Liver (tissue), 3 donors: ENCODE results near the gene C5.

Source experiments
- EGR1 ChIP-seq, 2 donors: IDR thresholded peaks; 2 replicates each; pipeline ENCODE4 v1.6.1; 2016 to 2018; ENCODE audit warnings: antibody characterized with exemption in 2 of 2, low read depth in 2 of 2
- NR2F2 ChIP-seq: IDR thresholded peaks from 2 replicates; pipeline ENCODE4 v1.6.1; 2016; ENCODE audit warnings: antibody characterized with exemption
- SP1 ChIP-seq: IDR thresholded peaks from 2 replicates; pipeline ENCODE4 v1.6.1; 2018; ENCODE audit warnings: antibody characterized with exemption, mild to moderate bottlenecking
- TF ChIP-seq, protein P1 (sequence below): fragments of 150-350 bp; IDR thresholded peaks from 2 replicates; pipeline ENCODE4 v1.5.1; 2017; ENCODE audit warnings: improper control_type of control experiment, low read depth, low read length; ENCODE audit not compliant: missing input control
- TF ChIP-seq, protein P2 (sequence below): IDR thresholded peaks from 2 replicates; pipeline ENCODE4 v1.6.1; 2016; ENCODE audit warnings: antibody characterized with exemption
- TF ChIP-seq, protein P3 (sequence below): IDR thresholded peaks from 2 replicates; pipeline ENCODE4 v1.6.1; 2016; ENCODE audit warnings: antibody characterized with exemption, mild to moderate bottlenecking
- donor health status: healthy.
- donor health status: healthy.

DNA sequence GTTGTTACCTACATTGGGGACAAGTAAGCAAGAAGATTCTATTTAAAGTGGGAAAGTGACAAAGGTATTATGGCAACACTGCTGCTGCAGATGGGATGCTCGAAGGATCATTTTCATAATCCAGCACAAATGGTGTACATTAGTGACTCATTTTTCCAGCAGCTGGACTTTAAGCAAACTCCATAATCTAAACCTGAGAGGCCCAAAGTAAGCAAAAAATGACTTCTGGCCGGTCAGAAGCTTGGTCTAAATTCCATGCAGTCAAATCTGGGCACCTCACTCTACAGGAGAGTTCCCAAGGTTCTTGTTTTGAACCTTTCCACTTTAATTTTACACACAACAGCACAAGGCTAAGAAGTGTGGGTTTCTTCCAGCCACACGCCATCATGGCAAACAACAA, 79.8 kb downstream of the C5 start:
- TF ChIP-seq, protein P1, sequence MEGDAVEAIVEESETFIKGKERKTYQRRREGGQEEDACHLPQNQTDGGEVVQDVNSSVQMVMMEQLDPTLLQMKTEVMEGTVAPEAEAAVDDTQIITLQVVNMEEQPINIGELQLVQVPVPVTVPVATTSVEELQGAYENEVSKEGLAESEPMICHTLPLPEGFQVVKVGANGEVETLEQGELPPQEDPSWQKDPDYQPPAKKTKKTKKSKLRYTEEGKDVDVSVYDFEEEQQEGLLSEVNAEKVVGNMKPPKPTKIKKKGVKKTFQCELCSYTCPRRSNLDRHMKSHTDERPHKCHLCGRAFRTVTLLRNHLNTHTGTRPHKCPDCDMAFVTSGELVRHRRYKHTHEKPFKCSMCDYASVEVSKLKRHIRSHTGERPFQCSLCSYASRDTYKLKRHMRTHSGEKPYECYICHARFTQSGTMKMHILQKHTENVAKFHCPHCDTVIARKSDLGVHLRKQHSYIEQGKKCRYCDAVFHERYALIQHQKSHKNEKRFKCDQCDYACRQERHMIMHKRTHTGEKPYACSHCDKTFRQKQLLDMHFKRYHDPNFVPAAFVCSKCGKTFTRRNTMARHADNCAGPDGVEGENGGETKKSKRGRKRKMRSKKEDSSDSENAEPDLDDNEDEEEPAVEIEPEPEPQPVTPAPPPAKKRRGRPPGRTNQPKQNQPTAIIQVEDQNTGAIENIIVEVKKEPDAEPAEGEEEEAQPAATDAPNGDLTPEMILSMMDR = no peak
- TF ChIP-seq, protein P2, sequence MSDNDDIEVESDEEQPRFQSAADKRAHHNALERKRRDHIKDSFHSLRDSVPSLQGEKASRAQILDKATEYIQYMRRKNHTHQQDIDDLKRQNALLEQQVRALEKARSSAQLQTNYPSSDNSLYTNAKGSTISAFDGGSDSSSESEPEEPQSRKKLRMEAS = no peak
- TF ChIP-seq NR2F2 = no peak
- TF ChIP-seq EGR1 (IDR thresholded peaks at IDR 0.05; ENCODE audit: low read depth in 2 of 2) = no peak
- TF ChIP-seq SP1 = no peak
- TF ChIP-seq, protein P3, sequence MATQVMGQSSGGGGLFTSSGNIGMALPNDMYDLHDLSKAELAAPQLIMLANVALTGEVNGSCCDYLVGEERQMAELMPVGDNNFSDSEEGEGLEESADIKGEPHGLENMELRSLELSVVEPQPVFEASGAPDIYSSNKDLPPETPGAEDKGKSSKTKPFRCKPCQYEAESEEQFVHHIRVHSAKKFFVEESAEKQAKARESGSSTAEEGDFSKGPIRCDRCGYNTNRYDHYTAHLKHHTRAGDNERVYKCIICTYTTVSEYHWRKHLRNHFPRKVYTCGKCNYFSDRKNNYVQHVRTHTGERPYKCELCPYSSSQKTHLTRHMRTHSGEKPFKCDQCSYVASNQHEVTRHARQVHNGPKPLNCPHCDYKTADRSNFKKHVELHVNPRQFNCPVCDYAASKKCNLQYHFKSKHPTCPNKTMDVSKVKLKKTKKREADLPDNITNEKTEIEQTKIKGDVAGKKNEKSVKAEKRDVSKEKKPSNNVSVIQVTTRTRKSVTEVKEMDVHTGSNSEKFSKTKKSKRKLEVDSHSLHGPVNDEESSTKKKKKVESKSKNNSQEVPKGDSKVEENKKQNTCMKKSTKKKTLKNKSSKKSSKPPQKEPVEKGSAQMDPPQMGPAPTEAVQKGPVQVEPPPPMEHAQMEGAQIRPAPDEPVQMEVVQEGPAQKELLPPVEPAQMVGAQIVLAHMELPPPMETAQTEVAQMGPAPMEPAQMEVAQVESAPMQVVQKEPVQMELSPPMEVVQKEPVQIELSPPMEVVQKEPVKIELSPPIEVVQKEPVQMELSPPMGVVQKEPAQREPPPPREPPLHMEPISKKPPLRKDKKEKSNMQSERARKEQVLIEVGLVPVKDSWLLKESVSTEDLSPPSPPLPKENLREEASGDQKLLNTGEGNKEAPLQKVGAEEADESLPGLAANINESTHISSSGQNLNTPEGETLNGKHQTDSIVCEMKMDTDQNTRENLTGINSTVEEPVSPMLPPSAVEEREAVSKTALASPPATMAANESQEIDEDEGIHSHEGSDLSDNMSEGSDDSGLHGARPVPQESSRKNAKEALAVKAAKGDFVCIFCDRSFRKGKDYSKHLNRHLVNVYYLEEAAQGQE = no peak
